Mesothelial cell of epicardium (in vitro differentiated cells): ENCODE measurements around the gene KRT15. TPM values are rescaled to one million over a fixed set of nuclear protein-coding genes. Genes with fewer than 3 reads are reported as not detected.
A peak's percentile ranks its signal among the peaks of the same experiment; 100 is the strongest.

Experiments used
- DNase-seq, 2 experiments: peaks; one replicate each; pipeline ENCODE4 v3.0.0; 2021; ENCODE audit warnings: low spot score in 2 of 2; ENCODE audit not compliant: unreplicated experiment in 2 of 2
- H3K27ac Mint-ChIP-seq: 2 replicates; pipeline ENCODE4 v1.8.0; 2021; ENCODE audit warnings: mixed read lengths
- H3K27me3 Mint-ChIP-seq: 2 replicates; pipeline ENCODE4 v1.8.0; 2021; ENCODE audit warnings: low read depth, mixed read lengths
- H3K36me3 Mint-ChIP-seq: 2 replicates; pipeline ENCODE4 v1.8.0; 2021; ENCODE audit warnings: mixed read lengths
- H3K4me1 Mint-ChIP-seq: 2 replicates; pipeline ENCODE4 v1.8.0; 2021; ENCODE audit warnings: mixed read lengths
- H3K4me3 Mint-ChIP-seq: 2 replicates; pipeline ENCODE4 v1.8.0; 2021; ENCODE audit warnings: mild to moderate bottlenecking, moderate library complexity, mixed read lengths
- H3K9me3 Mint-ChIP-seq: 2 replicates; pipeline ENCODE4 v1.8.0; 2021; ENCODE audit warnings: mixed read lengths
- total RNA-seq: library from RNA; stranded (reverse); gene quantifications from 3 replicates; pipeline ENCODE4 v1.2.1, GENCODE V29; 2021
- TF ChIP-seq, protein P1 (sequence below): fragments of 200-600 bp; sonication (generic); IDR thresholded peaks from one replicate; pipeline ENCODE4 v1.5.0; 2021; ENCODE audit warnings: antibody characterized with exemption; ENCODE audit not compliant: unreplicated experiment

Gene KRT15
- total RNA-seq, 1 donor from 2014 or later = 8.5 TPM

DNA sequence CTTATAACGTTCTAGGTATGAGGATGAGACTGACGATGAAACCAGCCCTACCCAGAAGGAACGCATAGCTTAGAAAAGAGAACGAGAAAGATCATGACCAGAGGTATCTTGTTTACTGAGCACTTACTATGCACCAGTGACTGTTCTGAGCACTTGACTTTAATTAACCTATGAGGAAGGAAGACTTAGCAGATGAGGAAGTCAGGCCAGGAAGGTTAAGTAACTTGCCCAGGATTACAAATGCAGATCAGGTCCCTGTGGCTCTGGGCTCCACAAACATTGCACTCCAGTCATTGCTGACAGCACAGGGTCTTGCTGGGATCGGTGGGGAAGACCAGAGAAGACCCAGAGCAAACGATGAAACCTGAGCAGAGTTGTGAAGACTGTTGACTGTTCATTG, 20.4 kb downstream of the KRT15 start:
- Mint-ChIP-seq H3K9me3 (no peaks in the 10 kb centered on the region), H3K27ac (no peak overlapping the region), H3K4me3 (no peak overlapping the region), H3K27me3 (peaks cover 3% of the 10 kb centered on the region), H3K36me3 (no peaks in the 10 kb centered on the region), H3K4me1 (peaks cover 47% of the 10 kb centered on the region)
- TF ChIP-seq, protein P1, sequence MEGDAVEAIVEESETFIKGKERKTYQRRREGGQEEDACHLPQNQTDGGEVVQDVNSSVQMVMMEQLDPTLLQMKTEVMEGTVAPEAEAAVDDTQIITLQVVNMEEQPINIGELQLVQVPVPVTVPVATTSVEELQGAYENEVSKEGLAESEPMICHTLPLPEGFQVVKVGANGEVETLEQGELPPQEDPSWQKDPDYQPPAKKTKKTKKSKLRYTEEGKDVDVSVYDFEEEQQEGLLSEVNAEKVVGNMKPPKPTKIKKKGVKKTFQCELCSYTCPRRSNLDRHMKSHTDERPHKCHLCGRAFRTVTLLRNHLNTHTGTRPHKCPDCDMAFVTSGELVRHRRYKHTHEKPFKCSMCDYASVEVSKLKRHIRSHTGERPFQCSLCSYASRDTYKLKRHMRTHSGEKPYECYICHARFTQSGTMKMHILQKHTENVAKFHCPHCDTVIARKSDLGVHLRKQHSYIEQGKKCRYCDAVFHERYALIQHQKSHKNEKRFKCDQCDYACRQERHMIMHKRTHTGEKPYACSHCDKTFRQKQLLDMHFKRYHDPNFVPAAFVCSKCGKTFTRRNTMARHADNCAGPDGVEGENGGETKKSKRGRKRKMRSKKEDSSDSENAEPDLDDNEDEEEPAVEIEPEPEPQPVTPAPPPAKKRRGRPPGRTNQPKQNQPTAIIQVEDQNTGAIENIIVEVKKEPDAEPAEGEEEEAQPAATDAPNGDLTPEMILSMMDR = no peak
- no peak for DNase-seq

DNA sequence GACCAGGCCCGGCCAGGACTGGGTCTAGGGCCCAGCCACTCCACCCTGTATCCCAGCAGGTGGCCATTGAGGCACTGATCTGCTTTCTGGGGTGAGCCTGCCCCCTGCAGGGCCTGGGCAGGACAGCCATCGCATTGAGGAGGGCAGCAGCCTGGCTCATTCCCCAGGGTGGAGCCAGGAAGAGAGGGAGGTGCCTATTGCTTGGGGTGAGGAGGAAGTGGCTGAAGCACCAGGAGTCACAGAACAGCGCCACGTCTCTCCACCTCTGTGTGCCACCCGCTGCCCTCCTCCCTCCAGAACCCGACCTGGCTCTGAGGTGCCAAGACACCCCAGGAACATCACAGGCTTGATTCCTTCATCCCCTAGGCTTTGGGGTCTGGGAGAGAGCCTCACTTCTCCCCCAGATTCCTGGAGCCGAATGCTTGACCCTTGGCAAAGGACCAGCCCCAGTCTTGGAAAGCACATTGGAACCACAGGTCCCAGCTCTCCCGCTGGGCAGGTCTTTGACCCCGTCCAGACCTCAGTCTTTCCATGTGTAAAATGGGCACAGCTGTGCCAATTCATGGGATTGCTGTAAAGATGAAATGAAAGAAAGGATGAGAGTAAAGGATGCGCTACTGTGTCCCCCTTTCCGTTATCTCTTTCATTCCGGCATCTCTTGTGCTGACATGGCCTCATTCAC, 21.7 kb downstream of the KRT15 start:
- TF ChIP-seq, protein P1 = peak; percentile 34
- peak in 1 of 2 experiments; percentile 55 for DNase-seq
- H3K36me3 Mint-ChIP-seq = no peaks in the 10 kb centered on the region
- no peak overlapping the region for H3K27ac Mint-ChIP-seq
- peaks cover 52% of the 10 kb centered on the region for H3K4me1 Mint-ChIP-seq
- H3K27me3 Mint-ChIP-seq = peaks cover 3% of the 10 kb centered on the region
- no peaks in the 10 kb centered on the region for H3K9me3 Mint-ChIP-seq
- no peak overlapping the region for H3K4me3 Mint-ChIP-seq

DNA sequence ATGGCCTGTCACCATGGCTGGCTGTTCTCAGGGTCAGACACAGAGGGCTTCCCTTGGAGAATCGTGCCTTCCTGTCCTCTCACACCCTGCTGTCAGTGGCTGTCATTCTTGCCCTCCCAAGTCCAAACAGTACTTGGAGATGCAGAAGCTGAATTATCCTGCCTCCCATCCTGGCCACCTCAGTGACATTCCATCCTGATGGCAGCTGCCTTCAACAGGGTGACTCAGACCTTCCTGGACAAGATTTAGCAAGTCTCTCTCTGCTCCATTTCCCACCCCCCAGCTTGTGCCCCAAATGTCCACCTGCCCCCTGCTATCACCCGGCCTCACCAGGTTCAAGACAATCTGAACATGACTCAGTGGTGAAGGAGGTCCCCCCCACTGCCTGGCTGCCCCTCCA, 24.2 kb downstream of the KRT15 start:
- Mint-ChIP-seq H3K4me1 (peaks cover 34% of the 10 kb centered on the region), H3K27me3 (no peaks in the 10 kb centered on the region)

DNA sequence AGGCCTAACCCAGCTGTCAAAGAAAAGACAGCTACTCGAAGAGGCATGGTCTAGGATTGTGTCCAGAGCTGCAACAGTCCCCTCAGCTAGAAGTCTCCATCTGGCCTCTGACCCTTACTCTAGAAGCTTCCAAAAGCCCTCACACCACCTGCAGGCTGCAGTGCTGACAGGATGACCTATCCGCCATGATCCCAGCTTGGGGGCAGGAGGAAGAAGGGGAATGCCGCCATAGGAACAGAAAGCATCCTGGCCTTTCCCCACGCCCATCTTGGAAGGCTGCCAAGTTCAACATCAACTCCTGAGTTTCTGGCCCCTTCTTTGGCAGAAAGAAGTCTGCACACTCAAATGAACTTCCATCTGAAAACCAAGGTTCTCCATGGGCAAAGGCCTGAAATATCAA, 25.9 kb downstream of the KRT15 start:
- Mint-ChIP-seq H3K4me1 (peaks cover 29% of the 10 kb centered on the region), H3K27ac (peak overlapping the region; percentile 47)

More for the DNA sequence above, 24.2 kb downstream of the KRT15 start:
- Mint-ChIP-seq H3K4me3 (no peak overlapping the region), H3K9me3 (no peaks in the 10 kb centered on the region), H3K27ac (peak overlapping the region; percentile 19), H3K36me3 (no peaks in the 10 kb centered on the region)
- TF ChIP-seq, protein P1 = no peak
- DNase-seq = no peak

DNA sequence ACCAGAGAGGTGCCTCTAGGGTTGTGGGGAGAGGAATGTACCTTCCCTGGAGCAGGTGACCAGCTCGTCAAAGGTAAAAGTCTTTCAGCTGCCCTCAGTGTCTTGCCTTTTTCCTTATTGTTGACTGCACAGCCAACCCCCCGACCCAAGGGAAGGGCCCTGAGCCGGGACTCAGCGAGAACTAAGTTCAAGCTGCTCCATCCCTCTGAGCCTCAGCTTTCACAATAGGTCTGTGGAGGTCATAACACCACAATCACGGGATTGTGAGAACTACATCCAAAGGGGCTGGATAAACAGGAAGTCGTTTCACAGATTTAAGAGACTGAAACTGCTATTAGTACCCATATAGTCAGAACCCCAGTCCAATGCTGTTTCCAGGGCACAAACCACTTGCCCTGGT, 26.3 kb downstream of the KRT15 start:
- DNase-seq = no peak
- Mint-ChIP-seq H3K4me3 (no peak overlapping the region), H3K4me1 (peaks cover 29% of the 10 kb centered on the region), H3K36me3 (no peaks in the 10 kb centered on the region), H3K9me3 (no peaks in the 10 kb centered on the region), H3K27me3 (no peaks in the 10 kb centered on the region), H3K27ac (no peak overlapping the region)
- TF ChIP-seq, protein P1 = no peak

More for the DNA sequence above, 25.9 kb downstream of the KRT15 start:
- Mint-ChIP-seq H3K36me3 (no peaks in the 10 kb centered on the region), H3K27me3 (no peaks in the 10 kb centered on the region), H3K9me3 (no peaks in the 10 kb centered on the region), H3K4me3 (no peak overlapping the region)
- TF ChIP-seq, protein P1 = no peak
- peak; percentile 66 to 72 for DNase-seq
